AML-193 (cell line): ENCODE results near the gene LPIN1.
"Not testable (repeated sequence)": the region's sequence is repeated elsewhere in the genome, so short reads cannot be mapped to it uniquely, and the experiment has no call there.

Experiments used
- DNase-seq, 2 experiments: peaks; one replicate each; lab custom pipeline; 2025; lab: John Stamatoyannopoulos, UW

The LPIN1 gene

GRCh38 chr2:11835403-11835802 lies 89.0 kb downstream of the LPIN1 start:
- DNase-seq, result no peak

- no peak for DNase-seq
Measured at GRCh38 chr2:11836647-11837219, 90.3 kb downstream of the LPIN1 start.

- no peak for DNase-seq
Measured at GRCh38 chr2:11837875-11838734, 91.7 kb downstream of the LPIN1 start.

GRCh38 chr2:11839916-11840315 lies 93.5 kb downstream of the LPIN1 start:
- no peak for DNase-seq

- no peak for DNase-seq
Measured at GRCh38 chr2:11842336-11842735, 95.9 kb downstream of the LPIN1 start.

- not testable (repeated sequence) for DNase-seq
Measured at GRCh38 chr2:11844798-11845197, 98.4 kb downstream of the LPIN1 start.

GRCh38 chr2:11847935-11848334 lies 101.5 kb downstream of the LPIN1 start:
- not testable (repeated sequence) for DNase-seq

- DNase-seq, result no peak
Measured at GRCh38 chr2:11850082-11850481, 103.7 kb downstream of the LPIN1 start.

- no peak for DNase-seq
Measured at GRCh38 chr2:11852526-11853196, 106.2 kb downstream of the LPIN1 start.

GRCh38 chr2:11853197-11853588 lies 106.8 kb downstream of the LPIN1 start:
- DNase-seq, result no peak

GRCh38 chr2:11855064-11855760 lies 108.8 kb downstream of the LPIN1 start:
- DNase-seq, result no peak

- no peak for DNase-seq
Measured at GRCh38 chr2:11856095-11856494, 109.7 kb downstream of the LPIN1 start.

GRCh38 chr2:11858883-11859282 lies 112.5 kb downstream of the LPIN1 start:
- DNase-seq, result peak; percentile 21 to 38

GRCh38 chr2:11859975-11860374 lies 113.5 kb downstream of the LPIN1 start:
- DNase-seq, result not testable (repeated sequence)

- DNase-seq, result no peak
Measured at GRCh38 chr2:11861044-11861443, 114.6 kb downstream of the LPIN1 start.

GRCh38 chr2:11862049-11862448 lies 115.6 kb downstream of the LPIN1 start:
- DNase-seq, result no peak

GRCh38 chr2:11863103-11863502 lies 116.7 kb downstream of the LPIN1 start:
- no peak for DNase-seq

- peak; percentile 60 to 62 for DNase-seq
Measured at GRCh38 chr2:11863513-11864328, 117.3 kb downstream of the LPIN1 start.

- no peak for DNase-seq
Measured at GRCh38 chr2:11864724-11865123, 118.3 kb downstream of the LPIN1 start.

GRCh38 chr2:11865378-11865777 lies 118.9 kb downstream of the LPIN1 start:
- no peak for DNase-seq

- no peak for DNase-seq
Measured at GRCh38 chr2:11865805-11866204, 119.4 kb downstream of the LPIN1 start.
